Measurements from ENCODE around the gene ST6GALNAC5.
A peak's percentile ranks its signal among the peaks of the same experiment; 100 is the strongest.
"Not testable (repeated sequence)": the region's sequence is repeated elsewhere in the genome, so short reads cannot be mapped to it uniquely, and the experiment has no call there.

Gene ST6GALNAC5

DNA sequence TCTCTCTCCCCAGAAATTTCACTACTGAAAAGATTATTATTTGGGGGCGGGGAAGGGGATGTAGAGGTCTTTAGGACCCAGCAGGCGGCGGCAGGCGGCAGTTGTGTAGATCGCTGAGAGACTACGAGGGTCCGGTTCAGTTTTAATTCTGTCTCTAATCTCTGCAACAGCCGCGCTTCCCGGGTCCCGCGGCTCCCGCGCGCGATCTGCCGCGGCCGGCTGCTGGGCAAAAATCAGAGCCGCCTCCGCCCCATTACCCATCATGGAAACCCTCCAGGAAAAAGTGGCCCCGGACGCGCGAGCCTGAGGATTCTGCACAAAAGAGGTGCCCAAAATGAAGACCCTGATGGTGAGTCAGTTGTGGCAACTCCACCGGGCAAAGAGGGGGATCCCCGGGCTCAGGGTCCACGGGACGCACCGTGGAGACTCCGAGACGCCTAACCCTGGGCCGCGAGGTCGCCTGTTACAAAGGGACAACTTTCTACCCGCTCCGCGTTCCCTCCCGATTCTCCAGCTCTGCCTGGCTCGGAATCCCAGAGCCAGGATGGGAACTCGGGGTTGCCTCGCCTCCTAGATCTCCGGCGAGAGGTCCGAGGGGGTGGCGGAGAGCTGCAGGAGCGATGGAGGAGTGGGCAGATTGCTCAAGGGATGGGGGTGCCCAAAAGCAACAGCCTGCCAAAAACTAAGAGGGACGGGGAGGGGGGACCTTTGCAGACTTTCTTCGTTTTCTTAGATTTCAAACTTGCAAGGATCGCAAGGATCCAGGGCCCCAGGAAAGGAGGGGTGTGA lies at the start of gene ST6GALNAC5 (continued):
- TF ChIP-seq PRDM10 (tag by site-specific recombination; IDR thresholded peaks at IDR 0.05) (peak; percentile 89), ZNF621 (tag by site-specific recombination; IDR thresholded peaks at IDR 0.05) (no peak)

DNA sequence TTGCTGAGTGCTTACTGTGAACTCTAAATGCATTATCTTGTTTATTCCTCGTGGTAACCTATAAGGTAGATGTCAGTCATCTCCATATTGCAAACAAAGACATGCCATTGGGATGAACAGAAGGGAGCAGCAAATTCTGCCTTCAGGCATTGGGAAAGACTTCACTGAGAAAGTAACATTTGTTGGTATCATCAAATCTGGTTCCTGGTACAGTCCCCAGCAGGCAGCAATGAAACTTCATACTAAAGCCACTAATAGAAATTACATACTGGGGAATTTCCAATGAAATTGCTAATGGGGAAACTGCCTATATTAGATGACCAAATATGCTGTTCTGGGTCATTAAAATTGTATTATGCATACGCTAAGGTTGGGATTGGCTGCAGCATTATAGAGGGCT lies 47.3 kb upstream of the ST6GALNAC5 start:
- H3K4me1 ChIP-seq (ENCODE audit: control insufficient read depth, insufficient read depth, low read length) = no peaks in the 10 kb centered on the region
- no peaks in the 10 kb centered on the region for H3K9me3 ChIP-seq (ENCODE audit: control insufficient read depth, insufficient read depth, low read depth, low read length)
- TF ChIP-seq ZNF837 (tag by site-specific recombination; IDR thresholded peaks at IDR 0.05) = no peak
- TF ChIP-seq ZBTB17 (tag by site-specific recombination; IDR thresholded peaks at IDR 0.05) = no peak
- TF ChIP-seq PRDM2 (tag by site-specific recombination; IDR thresholded peaks at IDR 0.05; ENCODE audit: borderline replicate concordance) = no peak
- no peak for TF ChIP-seq ZNF221 (tag by site-specific recombination; IDR thresholded peaks at IDR 0.05; ENCODE audit: borderline replicate concordance)
- TF ChIP-seq ZNF112 (tag by site-specific recombination; IDR thresholded peaks at IDR 0.05) = no peak
- TF ChIP-seq IKZF3 (tag by site-specific recombination; IDR thresholded peaks at IDR 0.05) = no peak
- TF ChIP-seq ZNF416 (tag by site-specific recombination; IDR thresholded peaks at IDR 0.05) = no peak
- TF ChIP-seq ZNF223 (tag by site-specific recombination; IDR thresholded peaks at IDR 0.05) = no peak
- no peak for TF ChIP-seq GLIS2 (tag by site-specific recombination; IDR thresholded peaks at IDR 0.05)
- no peak for TF ChIP-seq TCF7L2 (IDR thresholded peaks at IDR 0.05; ENCODE audit: borderline replicate concordance, low read depth, low read length)
- TF ChIP-seq ZNF280C (tag by site-specific recombination; IDR thresholded peaks at IDR 0.05) = no peak
- TF ChIP-seq ZNF404 (tag by site-specific recombination; IDR thresholded peaks at IDR 0.05) = no peak
- ChIA-PET POLR2A (no interaction called here), CTCF (no interaction called here)
- no peak overlapping the region for H3K27ac ChIP-seq (ENCODE audit: extremely low read depth, low read depth, low read length)
- no peak overlapping the region for H3K4me3 ChIP-seq (ENCODE audit: low read depth, low read length)
- H3K36me3 ChIP-seq (ENCODE audit: control insufficient read depth in 2 of 2, insufficient read depth in 1 of 2, low read length in 2 of 2) = no peaks in the 10 kb centered on the region

GRCh38 chr1:76822961-76823360 lies 44.3 kb upstream of the ST6GALNAC5 start:
- POLR2A ChIA-PET; H3K9me3 ChIP-seq (ENCODE audit: control insufficient read depth, insufficient read depth, low read depth, low read length); H3K4me3 ChIP-seq (ENCODE audit: low read depth, low read length); H3K4me1 ChIP-seq (ENCODE audit: control insufficient read depth, insufficient read depth, low read length); H3K27ac ChIP-seq (ENCODE audit: extremely low read depth, low read depth, low read length); H3K36me3 ChIP-seq (ENCODE audit: control insufficient read depth in 2 of 2, insufficient read depth in 1 of 2, low read length in 2 of 2): not testable (repeated sequence)
- CTCF ChIA-PET = interaction anchor here (0.6 kb wide), 1 partner anchor 852 kb away, joined by 3 read pairs; no protein-coding TSS in a partner anchor
